ENCODE measurements around the gene MRO. TPM values are rescaled to one million over a fixed set of nuclear protein-coding genes. Genes with fewer than 3 reads are reported as not detected.
A peak's percentile ranks its signal among the peaks of the same experiment; 100 is the strongest.

MRO gene
- total RNA-seq, 1 donor from 2014 or later, result not detected

GRCh38 chr18:50806208-50806616 lies 13.6 kb downstream of the MRO start:
- no peak overlapping the region for H3K27ac Mint-ChIP-seq
- H3K9me3 Mint-ChIP-seq (ENCODE audit: low read depth), result no peaks in the 10 kb centered on the region
- no peak overlapping the region for H3K4me3 Mint-ChIP-seq (ENCODE audit: low read depth)
- no peak for DNase-seq (ENCODE audit: low spot score, unreplicated experiment)
- H3K27me3 Mint-ChIP-seq, result peaks cover 20% of the 10 kb centered on the region
- no peaks in the 10 kb centered on the region for H3K36me3 Mint-ChIP-seq (ENCODE audit: insufficient read depth)
- no peak for TF ChIP-seq CTCF (IDR thresholded peaks at IDR 0.05; ENCODE audit: unreplicated experiment)
- H3K4me1 Mint-ChIP-seq (ENCODE audit: low read depth), result peaks cover 7% of the 10 kb centered on the region

- no peaks in the 10 kb centered on the region for H3K9me3 Mint-ChIP-seq (ENCODE audit: low read depth)
- no peak overlapping the region for H3K4me3 Mint-ChIP-seq (ENCODE audit: low read depth)
- peaks cover 20% of the 10 kb centered on the region for H3K27me3 Mint-ChIP-seq
- H3K36me3 Mint-ChIP-seq (ENCODE audit: insufficient read depth), result no peaks in the 10 kb centered on the region
- peaks cover 12% of the 10 kb centered on the region for H3K4me1 Mint-ChIP-seq (ENCODE audit: low read depth)
- DNase-seq (ENCODE audit: low spot score, unreplicated experiment), result no peak
- no peak overlapping the region for H3K27ac Mint-ChIP-seq
- TF ChIP-seq CTCF (IDR thresholded peaks at IDR 0.05; ENCODE audit: unreplicated experiment), result no peak
Measured at GRCh38 chr18:50805732-50806131, 14.1 kb downstream of the MRO start.

GRCh38 chr18:50803592-50803991 lies 16.2 kb downstream of the MRO start:
- no peaks in the 10 kb centered on the region for H3K36me3 Mint-ChIP-seq (ENCODE audit: insufficient read depth)
- no peak overlapping the region for H3K4me3 Mint-ChIP-seq (ENCODE audit: low read depth)
- DNase-seq (ENCODE audit: low spot score, unreplicated experiment), result no peak
- peaks cover 20% of the 10 kb centered on the region for H3K27me3 Mint-ChIP-seq
- no peaks in the 10 kb centered on the region for H3K9me3 Mint-ChIP-seq (ENCODE audit: low read depth)
- peaks cover 17% of the 10 kb centered on the region for H3K4me1 Mint-ChIP-seq (ENCODE audit: low read depth)
- no peak for TF ChIP-seq CTCF (IDR thresholded peaks at IDR 0.05; ENCODE audit: unreplicated experiment)
- no peak overlapping the region for H3K27ac Mint-ChIP-seq

- Mint-ChIP-seq H3K9me3 (ENCODE audit: low read depth) (no peaks in the 10 kb centered on the region), H3K4me1 (ENCODE audit: low read depth) (peaks cover 27% of the 10 kb centered on the region), H3K27me3 (peaks cover 17% of the 10 kb centered on the region), H3K4me3 (ENCODE audit: low read depth) (no peak overlapping the region), H3K36me3 (ENCODE audit: insufficient read depth) (no peaks in the 10 kb centered on the region), H3K27ac (no peak overlapping the region)
- no peak for TF ChIP-seq CTCF (IDR thresholded peaks at IDR 0.05; ENCODE audit: unreplicated experiment)
- DNase-seq (ENCODE audit: low spot score, unreplicated experiment), result no peak
Measured at GRCh38 chr18:50802141-50802540, 17.7 kb downstream of the MRO start.

- no peaks in the 10 kb centered on the region for H3K27me3 Mint-ChIP-seq
- H3K9me3 Mint-ChIP-seq (ENCODE audit: low read depth), result no peaks in the 10 kb centered on the region
- peaks cover 56% of the 10 kb centered on the region for H3K4me1 Mint-ChIP-seq (ENCODE audit: low read depth)
- peak overlapping the region; percentile 55 for H3K27ac Mint-ChIP-seq
- no peaks in the 10 kb centered on the region for H3K36me3 Mint-ChIP-seq (ENCODE audit: insufficient read depth)
- no peak for DNase-seq (ENCODE audit: low spot score, unreplicated experiment)
- no peak for TF ChIP-seq CTCF (IDR thresholded peaks at IDR 0.05; ENCODE audit: unreplicated experiment)
- no peak overlapping the region for H3K4me3 Mint-ChIP-seq (ENCODE audit: low read depth)
Measured at GRCh38 chr18:50797142-50797541, 22.7 kb downstream of the MRO start.

Data from progenitor cell of endocrine pancreas (in vitro differentiated cells).